Medulla oblongata (tissue), 1 donor: ENCODE measurements around the gene KSR1.
A peak's percentile ranks its signal among the peaks of the same experiment; 100 is the strongest.
"Not testable (repeated sequence)": the region's sequence is repeated elsewhere in the genome, so short reads cannot be mapped to it uniquely, and the experiment has no call there.

Source experiments
- DNase-seq: peaks from one replicate; pipeline ENCODE4 v3.0.0-alpha.2; 2015; ENCODE audit errors: extremely low spot score

The KSR1 gene

DNA sequence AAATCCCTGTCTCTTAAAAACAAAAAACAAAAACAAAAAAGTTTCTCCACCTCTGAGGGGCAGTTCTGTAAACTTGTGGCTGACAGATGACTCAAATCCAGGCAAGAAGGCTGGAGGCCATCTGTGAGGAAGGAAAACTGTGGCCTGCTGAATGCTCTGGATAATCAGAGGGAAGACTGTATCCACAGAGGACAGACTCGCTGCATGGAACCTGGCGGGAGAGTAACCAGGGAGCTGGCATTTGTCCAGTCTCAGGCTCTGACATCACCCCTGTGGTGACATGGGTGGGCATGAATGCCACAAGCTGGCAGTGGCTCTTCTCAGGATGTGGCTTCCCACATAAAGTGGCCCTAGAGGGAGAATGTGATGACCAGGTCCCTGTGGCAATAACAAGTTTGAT lies 2.8 kb upstream of the KSR1 start:
- no peak for DNase-seq

DNA sequence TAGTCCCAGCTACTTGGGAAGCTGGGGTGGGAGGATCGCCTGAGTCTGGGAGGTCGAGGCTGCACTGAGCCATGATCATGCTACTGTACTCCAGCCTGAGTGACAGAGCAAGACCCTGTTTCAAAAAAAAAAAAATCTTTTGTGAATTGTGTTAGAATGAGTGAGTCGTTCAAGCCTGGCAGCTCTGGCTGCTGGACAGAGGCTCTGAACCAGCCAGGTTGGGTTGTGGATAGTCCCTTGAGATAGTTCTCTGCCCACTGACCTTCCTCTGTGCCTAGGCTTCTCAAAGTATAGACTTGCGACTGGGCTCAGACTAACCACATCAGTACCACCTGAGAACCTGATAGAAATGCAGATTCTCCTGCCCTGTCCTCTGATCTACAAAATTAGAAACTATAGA lies 2.2 kb upstream of the KSR1 start:
- DNase-seq = no peak

DNA sequence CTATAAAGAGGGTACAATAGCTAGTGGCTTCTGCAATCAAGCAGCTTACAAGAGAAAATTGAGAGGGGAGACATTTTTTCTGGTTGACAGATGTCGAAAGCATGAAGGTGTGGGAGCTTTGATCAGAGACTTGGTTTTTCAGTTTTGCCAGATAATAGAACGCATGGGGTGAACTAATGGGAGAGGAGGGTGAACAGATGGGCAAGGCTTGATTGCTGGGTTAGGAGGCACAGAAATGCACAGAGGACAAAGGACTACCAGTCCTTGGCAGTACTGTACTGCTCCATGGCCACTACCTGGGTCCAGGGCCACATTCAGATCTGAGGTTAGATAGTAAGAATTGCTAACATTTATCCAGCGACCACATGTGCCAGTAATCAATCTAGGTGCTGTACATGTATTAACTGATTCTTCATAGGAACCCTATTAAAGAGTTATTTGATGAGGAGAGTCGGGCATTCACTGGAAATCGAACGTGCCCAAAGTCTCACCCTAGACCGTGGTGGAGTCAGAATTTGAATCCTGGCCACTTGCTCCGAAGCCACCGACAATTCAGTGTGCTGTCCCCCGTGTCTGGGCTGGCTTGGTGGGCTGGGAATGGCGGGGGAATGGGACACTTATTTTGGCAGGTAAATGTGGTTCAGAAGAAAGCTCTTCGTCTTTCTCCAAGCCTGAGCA lies 873 bp upstream of the KSR1 start:
- no peak for DNase-seq

DNA sequence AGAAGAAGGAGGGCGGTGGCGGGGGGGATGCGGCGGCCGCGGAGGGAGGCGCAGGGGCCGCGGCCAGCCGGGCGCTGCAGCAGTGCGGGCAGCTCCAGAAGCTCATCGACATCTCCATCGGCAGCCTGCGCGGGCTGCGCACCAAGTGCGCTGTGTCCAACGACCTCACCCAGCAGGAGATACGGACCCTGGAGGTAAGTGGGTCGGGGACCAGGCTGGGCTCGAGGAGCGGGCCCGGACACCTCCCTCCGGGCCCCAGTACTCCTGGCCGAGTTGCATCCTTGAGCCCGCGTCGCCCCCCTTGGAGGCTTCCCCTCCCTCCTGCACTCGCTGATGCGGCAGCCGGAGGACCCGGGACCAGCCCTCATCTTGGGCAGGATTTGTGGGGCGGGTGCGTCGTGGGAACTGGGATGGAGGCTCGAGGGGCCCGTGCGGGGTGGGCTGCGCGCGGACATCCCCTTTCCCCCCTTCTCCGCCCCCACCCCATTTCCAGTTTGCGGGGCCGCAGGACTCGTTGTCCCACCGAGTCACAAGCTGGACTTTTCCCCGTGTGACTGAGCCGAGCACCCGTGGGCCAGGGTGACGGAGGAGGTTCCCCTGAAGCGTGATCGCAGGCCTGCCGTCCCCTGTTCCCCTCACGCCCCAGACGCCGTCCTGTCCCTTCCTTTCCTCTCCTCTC lies 572 bp downstream of the KSR1 start:
- DNase-seq = peak; percentile 39

DNA sequence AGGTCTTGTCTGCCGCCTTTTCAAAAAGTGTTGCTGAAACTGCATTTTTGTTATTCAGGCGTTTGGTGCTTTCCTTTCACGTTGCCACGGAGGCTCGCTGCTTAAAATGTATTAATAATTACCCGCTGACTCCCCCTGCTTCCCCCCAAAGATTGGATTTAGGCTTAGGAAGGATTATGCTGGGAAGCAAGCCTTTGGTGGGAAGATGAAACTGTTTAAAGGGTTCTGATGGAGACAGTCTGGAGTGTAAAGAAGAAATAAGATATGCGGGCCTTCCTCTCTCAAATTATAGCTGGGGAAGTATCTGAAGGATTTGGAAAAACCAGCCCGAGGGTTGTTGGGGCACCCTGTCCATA lies 1.1 kb downstream of the KSR1 start:
- DNase-seq = no peak

DNA sequence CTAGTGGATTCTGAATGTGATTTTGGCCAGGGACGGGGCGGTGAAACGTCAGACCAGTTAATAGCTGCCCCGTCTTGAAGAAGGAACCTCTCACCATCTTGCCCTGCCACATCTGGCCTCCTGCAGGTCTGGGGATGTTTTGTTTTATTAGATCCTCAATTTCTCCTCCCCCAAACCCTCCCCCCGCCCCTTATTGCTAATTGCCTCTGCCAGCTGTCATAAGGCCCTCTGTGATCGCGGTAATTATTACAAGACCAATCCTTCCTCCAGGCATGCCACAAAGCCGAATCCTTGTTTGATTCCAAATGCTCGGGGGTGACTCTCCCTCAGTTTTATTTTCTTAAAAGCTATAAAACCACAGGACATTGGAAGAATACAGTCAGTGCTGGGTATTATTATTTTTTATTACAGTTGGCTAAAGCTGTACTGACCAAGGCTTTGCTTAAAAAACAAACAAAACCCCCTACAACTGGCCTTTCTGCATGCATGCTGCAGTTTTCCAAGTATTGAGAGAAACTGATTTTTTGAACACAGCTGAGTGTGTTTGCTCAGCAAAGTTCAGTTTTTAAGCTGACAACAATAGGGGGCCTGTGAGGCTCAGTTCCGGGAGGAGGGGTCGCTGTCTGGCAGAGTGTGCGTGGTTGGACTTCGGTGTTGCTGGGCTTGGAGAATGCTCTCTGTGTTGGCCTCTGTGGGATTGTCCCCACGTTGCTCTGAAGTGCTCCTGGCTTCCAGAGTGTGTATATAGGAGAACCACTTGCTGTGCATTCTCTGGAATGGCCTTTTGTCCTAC lies 1.7 kb downstream of the KSR1 start:
- DNase-seq = peak; percentile 63

DNA sequence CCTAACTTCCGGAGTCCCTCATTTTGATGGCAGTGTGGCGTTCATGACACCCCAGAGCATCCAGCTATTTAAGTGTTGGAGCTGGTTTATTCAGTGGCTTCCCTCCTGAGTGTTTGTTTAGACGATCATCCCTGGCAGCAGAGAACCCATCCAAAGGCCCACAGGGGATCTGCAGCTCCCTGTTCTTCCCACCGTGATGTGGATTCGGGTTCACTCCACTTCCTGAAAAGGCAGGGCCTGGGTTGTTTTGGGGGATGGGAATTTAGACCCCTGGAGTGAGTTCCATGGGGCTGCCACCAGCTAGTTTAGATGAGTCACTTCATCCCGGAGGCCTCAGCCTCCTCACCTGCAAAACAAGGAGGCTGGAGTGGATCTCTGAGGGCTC lies 2.3 kb downstream of the KSR1 start:
- DNase-seq = no peak

DNA sequence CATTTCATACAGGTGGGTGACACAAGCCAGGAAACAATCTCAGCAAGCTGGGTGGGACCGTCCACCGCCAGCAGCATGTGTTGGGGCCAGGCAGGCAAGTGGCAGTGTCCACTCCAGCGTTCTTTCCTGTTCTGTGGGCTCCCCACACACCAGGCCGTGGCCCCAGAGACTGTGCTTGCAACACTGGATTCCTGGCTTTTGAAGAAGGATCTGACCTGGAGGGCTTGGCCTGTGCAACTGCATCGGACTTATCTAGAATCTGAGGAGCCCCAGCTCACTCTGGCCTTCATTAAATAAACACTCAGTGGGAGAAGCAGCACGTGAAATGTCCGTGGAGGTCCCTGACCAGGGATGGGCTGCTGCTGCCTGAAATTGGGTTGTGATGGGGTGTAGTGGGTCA lies 3.2 kb downstream of the KSR1 start:
- no peak for DNase-seq

DNA sequence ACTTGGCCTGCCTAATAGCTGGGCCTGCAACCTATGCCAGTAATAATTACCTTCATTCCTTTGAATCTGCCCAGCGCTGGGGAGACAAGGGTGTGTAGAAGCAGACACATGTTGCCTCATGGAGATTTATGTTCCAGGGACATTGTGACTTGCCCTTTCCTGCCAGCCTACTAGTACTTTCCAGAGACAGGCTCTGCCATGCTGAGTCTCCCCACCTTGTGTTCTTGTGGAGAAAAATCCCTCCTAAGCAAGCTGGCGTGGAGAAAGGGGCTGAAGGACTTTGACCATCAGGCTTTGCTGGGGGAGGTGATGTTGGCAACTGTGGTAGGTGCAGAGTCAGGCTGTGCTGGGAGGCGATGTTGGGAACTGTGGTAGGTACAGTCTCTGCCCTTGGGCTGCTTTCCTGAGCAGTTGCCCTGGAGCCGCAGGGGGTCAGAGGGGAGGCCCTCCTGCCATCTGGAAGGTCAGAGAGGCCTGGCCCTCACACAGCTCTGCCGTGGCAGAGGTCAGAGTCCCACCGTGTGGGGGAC lies 4.0 kb downstream of the KSR1 start:
- no peak for DNase-seq

DNA sequence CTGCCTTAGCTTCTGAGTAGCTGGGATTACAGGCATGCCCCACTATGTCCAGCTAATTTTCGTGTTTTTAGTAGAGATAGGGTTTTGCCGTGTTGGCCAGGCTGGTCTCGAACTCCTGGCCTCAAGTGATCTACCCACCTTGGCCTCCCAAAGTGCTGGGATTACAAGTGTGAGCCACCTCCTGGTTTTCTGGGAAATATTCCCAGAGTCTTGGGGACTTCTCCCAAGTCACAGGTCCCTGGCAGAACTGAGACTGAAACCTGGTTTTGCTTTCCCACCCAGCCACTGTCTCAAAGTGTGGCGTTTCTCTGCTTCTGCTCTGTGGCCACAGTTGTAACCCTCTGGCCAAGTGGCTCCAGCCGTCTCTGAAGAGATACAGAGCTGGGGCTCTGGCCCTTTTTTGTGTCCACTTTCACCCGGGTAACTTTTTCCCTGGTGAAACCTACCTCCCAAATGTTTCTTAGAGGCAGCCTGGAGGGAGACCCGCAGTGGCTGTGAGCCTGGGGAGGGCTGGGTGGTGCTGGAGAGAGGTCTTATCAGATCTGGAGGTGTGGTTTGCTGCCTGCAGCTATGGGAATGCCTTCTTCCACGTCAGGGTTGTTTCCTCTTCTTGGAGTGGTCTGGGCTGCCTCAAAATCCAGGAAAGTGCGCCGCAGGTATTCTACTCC lies 5.1 kb downstream of the KSR1 start:
- no peak for DNase-seq

DNA sequence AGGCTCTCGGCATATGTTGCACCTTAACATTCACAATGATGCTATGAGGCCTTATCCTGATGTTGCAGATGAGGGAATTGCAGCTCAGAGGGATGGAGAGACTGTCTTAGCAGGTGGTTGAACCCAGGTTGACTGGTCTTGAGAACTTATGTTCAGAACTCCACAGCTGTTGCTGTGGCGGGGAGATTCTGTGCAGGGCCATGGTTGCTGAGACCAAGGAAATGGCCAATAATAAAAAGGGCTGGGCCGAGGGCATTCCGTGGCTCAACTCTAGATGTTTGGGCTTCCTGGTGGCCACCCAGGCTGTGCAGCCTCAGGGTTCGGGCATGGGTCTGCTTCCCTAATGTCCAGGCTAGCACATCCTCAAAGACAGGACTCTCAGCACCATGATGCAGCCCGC lies 5.9 kb downstream of the KSR1 start:
- no peak for DNase-seq

DNA sequence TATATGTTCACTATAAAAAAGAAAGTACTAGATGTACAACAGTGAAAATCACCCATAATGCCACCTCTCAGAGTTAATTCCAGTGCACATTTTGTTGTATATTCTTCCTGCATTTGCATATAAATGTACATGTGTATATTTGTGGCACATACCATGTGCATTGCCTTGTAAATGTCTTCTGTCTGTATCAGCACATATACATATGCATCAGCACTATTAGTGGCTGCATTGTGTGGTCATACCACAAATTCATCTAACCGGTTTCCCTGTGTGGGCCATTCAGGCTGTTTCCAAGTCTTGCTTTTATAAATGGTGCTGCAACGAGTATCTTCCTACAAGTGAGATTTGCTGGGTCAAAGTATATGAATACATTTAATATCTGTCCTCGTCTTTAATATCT lies 6.5 kb downstream of the KSR1 start:
- no peak for DNase-seq

DNA sequence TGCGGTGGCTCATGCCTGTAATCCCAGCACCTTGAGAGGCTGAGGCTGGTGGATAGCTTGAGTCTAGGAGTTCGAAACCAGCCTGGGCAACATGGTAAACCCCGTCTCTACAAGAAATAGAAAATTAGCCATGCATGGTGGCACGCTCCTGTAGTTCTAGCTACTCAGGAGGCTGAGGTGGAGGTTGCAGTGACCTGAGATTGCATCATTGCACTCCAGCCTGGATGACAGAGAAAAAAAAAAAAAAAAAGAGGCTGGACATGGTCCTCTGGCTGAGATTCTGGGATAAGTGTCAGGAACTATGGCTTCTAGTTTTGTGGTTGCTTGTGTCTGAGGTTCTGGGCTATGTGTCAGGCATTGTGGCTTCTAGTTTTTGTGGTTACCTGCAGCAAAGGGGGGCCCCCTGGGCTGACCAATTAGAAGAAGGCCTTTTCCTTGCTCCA lies 7.0 kb downstream of the KSR1 start:
- no peak for DNase-seq

DNA sequence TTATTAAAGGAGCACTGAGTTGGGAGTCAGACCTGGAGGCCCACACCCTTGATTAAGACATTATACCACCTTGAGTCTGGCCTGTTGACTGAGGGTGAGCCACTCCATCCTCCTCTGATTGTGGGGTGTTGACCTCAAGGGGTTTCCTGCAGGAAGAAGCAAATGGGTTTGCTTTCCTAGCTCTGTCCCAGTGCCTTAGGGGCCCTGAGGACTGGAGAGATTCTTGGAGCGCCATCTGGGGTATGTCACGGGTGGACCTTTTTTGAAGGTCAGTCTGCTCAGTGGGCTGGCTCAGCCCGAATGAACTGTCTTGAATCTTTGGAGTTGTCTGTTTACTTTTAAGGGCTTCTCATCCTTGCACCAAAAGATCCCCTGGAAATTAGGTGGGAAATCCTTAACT lies 7.8 kb downstream of the KSR1 start:
- not testable (repeated sequence) for DNase-seq

DNA sequence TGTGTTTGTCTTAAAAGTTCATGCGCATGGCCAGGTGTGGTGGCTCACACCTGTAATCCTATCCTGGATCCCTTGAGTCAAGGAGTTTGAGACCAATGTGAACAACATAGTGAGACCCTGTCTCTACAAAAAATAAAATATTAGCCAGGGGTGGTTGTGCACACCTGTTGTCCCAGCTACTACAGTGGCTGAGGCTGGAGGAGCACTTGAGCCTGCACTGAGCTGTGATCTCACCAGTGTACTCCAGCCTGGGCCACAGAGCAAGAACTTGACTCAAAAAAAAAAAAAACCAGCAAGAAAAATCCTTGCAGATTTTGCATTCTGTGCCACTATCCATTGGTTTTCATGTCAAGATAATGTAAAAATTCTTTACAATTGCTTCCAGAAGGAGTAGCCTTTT lies 8.2 kb downstream of the KSR1 start:
- DNase-seq = no peak

DNA sequence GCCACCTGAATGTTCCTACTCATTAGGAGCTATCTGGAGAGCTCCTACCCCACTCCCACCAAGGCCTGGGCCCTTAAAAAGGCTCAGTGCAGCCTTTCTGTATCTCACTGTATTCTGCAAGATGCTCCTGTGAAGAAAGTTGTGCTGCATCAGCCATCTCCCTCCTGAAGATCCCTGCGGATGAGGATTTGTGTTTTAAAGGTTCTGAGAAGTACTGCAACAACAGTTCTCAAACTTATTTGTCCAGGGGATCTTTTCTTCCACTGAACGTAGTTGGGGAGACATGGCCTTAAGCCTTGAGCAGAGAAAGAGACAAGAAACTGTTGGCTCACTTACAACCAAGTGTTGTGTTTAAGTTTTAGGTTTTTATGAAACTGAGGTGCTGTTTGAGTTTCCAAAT lies 9.6 kb downstream of the KSR1 start:
- not testable (repeated sequence) for DNase-seq

DNA sequence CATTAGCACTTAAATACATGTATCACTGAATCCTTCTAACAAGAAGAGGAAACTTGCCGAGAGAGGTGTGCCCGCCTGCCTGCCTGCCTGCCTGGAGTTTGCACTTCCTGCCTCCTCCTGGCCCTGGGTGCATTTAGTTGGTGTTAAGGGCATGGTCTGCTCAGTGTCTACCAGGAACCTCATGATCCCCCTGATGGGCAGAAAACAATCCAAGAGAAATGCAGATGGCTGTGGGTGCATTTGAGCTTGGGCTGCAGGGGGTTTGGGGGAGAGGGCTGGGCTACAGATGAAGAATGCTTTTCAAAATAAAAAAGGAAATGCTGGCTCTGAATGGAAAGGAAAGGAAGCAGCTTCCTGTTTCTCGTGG lies 10.1 kb downstream of the KSR1 start:
- no peak for DNase-seq

DNA sequence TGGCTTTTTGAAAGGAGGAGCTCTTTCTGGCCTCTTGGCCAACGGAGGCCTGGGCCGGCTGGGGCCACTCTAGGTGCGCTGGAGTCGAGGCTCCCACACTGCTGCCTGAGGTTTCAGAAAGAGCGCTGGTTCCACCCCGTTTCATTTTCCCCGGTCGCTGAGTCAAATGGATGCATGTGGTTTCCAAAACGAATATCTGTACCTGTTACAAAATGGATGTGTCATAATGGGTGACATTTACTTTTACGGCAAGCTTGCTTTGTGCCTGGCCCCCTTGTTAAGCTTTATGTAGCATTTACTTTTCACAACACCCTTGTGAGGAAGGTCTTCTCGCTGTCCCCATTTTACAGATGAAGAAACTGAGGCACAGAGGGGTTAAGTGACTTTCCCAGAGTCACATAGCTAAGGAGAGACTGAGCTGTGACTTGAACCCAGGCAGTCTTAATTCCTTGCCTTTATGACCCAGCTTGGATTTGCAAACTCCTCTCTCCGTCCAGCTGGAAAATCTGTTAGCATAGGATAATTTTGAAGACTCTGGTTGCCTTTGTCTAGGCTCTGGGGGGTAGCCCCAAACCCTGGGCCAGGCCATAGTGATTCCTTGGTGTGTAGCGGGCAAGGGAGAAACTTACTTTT lies 10.6 kb downstream of the KSR1 start:
- no peak for DNase-seq

DNA sequence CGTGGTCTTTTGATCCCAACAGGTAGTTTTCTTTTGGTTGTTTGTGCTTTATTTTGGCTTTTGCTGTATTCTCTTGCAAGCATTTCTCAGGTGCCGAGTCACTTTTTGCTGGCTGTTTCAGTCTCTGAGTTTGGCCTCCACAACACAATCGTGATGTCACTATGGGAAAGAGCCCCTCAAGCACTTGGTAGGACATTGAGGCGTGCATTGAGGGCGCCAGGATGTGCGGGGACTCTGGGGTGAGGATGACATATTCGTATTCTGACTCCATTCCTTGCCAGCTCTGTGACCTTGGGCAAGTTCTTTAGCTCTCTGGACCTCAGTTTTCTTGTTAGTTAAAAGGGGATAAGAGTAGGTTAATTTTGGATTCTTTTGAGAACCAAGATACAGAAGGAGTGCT lies 13.0 kb downstream of the KSR1 start:
- DNase-seq = no peak

DNA sequence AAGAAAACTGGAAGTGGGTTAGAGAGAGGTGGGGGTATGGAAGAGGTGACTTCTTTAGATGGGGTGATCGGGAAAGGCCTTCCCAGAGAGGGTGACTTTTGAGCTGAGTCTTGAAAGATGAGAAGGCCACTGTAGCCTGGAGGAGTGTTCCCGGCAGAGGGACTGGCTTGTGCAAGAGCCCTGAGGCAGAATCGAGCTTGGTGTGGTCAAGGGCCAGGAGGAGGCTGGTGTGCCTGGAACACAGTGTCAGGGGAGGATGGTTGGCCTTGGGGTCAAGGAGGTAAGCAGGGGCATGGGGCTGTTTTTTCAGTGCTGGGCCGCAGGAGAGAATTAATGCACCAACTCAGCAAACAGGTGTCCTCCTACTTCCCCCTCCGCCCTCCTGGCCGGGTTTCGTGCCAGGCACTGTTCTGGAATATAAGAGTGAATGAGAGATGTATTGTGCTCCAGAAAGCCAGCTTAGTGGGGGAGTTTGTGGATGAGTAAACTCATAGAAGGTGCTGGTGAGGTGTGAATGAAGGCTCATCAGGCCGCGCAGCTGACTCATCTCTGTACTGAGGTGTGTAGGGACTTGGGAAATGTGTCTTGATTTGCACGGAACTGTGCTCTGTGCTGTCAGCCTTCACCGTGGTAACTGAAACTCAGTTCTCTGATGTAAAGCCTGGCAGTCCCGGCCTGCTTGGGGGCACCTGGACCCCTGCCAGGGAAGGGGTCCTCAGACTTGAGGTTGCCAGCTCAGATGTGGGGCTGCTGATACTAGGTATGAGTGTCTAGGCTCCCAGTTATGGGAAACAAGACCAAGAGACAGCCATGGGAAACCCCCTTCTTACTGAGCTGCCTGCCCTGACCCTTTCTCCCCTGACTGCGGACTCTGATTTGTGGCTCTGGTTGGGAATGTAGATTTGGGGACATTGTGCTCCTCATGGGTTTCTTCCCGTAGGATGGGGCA lies 15.3 kb downstream of the KSR1 start:
- no peak for DNase-seq
